ENCODE measurements around the gene USP21.

DNA sequence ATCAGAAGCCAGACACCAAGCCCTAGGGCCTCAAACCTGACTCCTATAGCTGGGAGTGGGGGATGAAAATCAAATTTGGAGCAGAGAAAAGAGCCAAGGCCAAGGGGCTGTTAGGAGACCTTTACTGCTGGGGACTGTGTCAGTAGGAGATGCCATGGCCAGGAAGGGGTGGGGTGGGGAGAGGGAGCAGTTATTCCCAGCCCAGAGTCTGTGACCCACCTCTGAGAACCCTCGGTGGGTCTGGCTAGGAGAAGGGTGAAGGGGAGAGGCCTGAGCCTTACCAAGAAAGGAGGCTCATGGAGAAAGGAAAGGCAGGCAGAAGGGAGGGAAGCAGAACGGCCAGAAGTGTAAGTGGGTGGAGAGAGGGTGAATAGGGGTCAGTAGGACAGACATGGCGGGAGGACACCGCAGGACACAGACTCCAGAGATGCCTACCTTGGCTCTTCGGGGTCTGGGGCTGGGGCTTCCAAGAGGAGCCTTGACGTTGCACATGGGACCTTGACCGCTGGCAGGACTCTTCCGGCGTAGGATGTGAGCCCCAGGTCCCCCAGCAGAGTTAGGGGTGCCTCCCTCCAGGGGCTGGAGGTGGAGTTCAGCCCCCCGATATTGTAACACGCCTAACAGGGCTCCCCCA, 38.4 kb downstream of the USP21 start:
- TF ChIP-seq EZH2 (IDR thresholded peaks at IDR 0.05; ENCODE audit: insufficient read depth, poor library complexity, severe bottlenecking) (no peak), EZH2phosphoT487 (IDR thresholded peaks at IDR 0.05; ENCODE audit: insufficient read depth, low read depth) (no peak)
